ENCODE measurements around the gene ARL14EPL.

The ARL14EPL gene

GRCh38 chr5:116032094-116032517 is at the start of gene ARL14EPL:
ARL14EPL (plus strand) TSS chr5:116032472; CDS start chr5:116051466, 18,994 bp downstream.
- DNase-seq, result peak in 5 of 58 donors; percentile 2 to 14 (median 7)

- DNase-seq, result no peak
These were observed 48.8 kb upstream of the ARL14EPL start for GRCh38 chr5:115983519-115983918.

- DNase-seq, result no peak
These were observed 46.2 kb upstream of the ARL14EPL start for GRCh38 chr5:115985802-115986757.

- no peak for DNase-seq
These were observed 44.3 kb upstream of the ARL14EPL start for GRCh38 chr5:115988002-115988401.

- no peak for DNase-seq
These were observed 39.4 kb upstream of the ARL14EPL start for GRCh38 chr5:115992848-115993350.

GRCh38 chr5:115995351-115995750 is 36.9 kb upstream of the ARL14EPL start:
- DNase-seq, result no peak

- DNase-seq, result no peak
These were observed 30.0 kb upstream of the ARL14EPL start for GRCh38 chr5:116002116-116002906.

- no peak for DNase-seq
These were observed 28.0 kb upstream of the ARL14EPL start for GRCh38 chr5:116004248-116004647.

- no peak for DNase-seq
These were observed 22.5 kb upstream of the ARL14EPL start for GRCh38 chr5:116009806-116010205.

- DNase-seq, result no peak
These were observed 21.2 kb upstream of the ARL14EPL start for GRCh38 chr5:116011046-116011445.

- DNase-seq, result no peak
These were observed 19.0 kb upstream of the ARL14EPL start for GRCh38 chr5:116013207-116013785.

GRCh38 chr5:116013936-116014335 is 18.3 kb upstream of the ARL14EPL start:
- no peak for DNase-seq

- no peak for DNase-seq
These were observed 8.7 kb upstream of the ARL14EPL start for GRCh38 chr5:116023619-116024018.

GRCh38 chr5:116025866-116026265 is 6.4 kb upstream of the ARL14EPL start:
- DNase-seq, result peak in 2 of 58 donors; percentile 5 to 8

GRCh38 chr5:116032991-116033390 is 719 bp downstream of the ARL14EPL start:
- DNase-seq, result no peak

- DNase-seq, result no peak
These were observed 2.9 kb downstream of the ARL14EPL start for GRCh38 chr5:116035123-116035522.

GRCh38 chr5:116037236-116037822 is 5.1 kb downstream of the ARL14EPL start:
- DNase-seq, result no peak

- no peak for DNase-seq
These were observed 6.5 kb downstream of the ARL14EPL start for GRCh38 chr5:116038817-116039216.

- DNase-seq, result no peak
These were observed 10.1 kb downstream of the ARL14EPL start for GRCh38 chr5:116042375-116042774.

GRCh38 chr5:116044073-116044472 is 11.8 kb downstream of the ARL14EPL start:
- no peak for DNase-seq

- no peak for DNase-seq
These were observed 13.5 kb downstream of the ARL14EPL start for GRCh38 chr5:116045821-116046220.

Data from anterior cingulate cortex (tissue), 58 donors.